CD4-positive, alpha-beta T cell treated with Interleukin-21 for 1 hour (primary cell): ENCODE data around the gene TMEM183A.
"Not testable (repeated sequence)": the region's sequence is repeated elsewhere in the genome, so short reads cannot be mapped to it uniquely, and the experiment has no call there.

Source experiments
- DNase-seq: peaks from one replicate; pipeline ENCODE4 v3.0.0-alpha.2; 2020

TMEM183A gene

GRCh38 chr1:202987922-202988583 is 19.1 kb upstream of the TMEM183A start:
- no peak for DNase-seq

- DNase-seq = no peak
Observed at GRCh38 chr1:202989879-202990278, 17.3 kb upstream of the TMEM183A start.

GRCh38 chr1:202991112-202991511 is 16.1 kb upstream of the TMEM183A start:
- DNase-seq = no peak

- no peak for DNase-seq
Observed at GRCh38 chr1:202994756-202995155, 12.4 kb upstream of the TMEM183A start.

- DNase-seq = peak; percentile 78
Observed at GRCh38 chr1:202998836-202999750, 8.1 kb upstream of the TMEM183A start.

- DNase-seq = no peak
Observed at GRCh38 chr1:203000217-203000944, 6.8 kb upstream of the TMEM183A start.

- DNase-seq = no peak
Observed at GRCh38 chr1:203001986-203002385, 5.2 kb upstream of the TMEM183A start.

GRCh38 chr1:203002951-203003350 is 4.2 kb upstream of the TMEM183A start:
- DNase-seq = no peak

GRCh38 chr1:203005395-203006142 is 1.6 kb upstream of the TMEM183A start:
- not testable (repeated sequence) for DNase-seq

GRCh38 chr1:203009185-203009584 is 2.0 kb downstream of the TMEM183A start:
- no peak for DNase-seq

- no peak for DNase-seq
Observed at GRCh38 chr1:203011582-203011981, 4.4 kb downstream of the TMEM183A start.

- no peak for DNase-seq
Observed at GRCh38 chr1:203017061-203017460, 9.9 kb downstream of the TMEM183A start.

GRCh38 chr1:203017692-203018091 is 10.5 kb downstream of the TMEM183A start:
- DNase-seq = no peak

- DNase-seq = not testable (repeated sequence)
Observed at GRCh38 chr1:203022855-203023254, 15.7 kb downstream of the TMEM183A start.

GRCh38 chr1:203025686-203026030 is 18.5 kb downstream of the TMEM183A start:
- peak; percentile 7 for DNase-seq

- peak; percentile 91 for DNase-seq
Observed at GRCh38 chr1:203026031-203026665, 19.0 kb downstream of the TMEM183A start, which contains the start of gene PPFIA4. Gene PPFIA4, plus strand, starts transcription at chr1:203026491. Its CDS starts 12,518 bp downstream, at chr1:203039009.

GRCh38 chr1:203026666-203027663 is 19.8 kb downstream of the TMEM183A start:
- DNase-seq = no peak

GRCh38 chr1:203028067-203028783 is 21.1 kb downstream of the TMEM183A start:
- no peak for DNase-seq

- DNase-seq = no peak
Observed at GRCh38 chr1:203028784-203029553, 21.8 kb downstream of the TMEM183A start.
